Forelimb muscle (tissue), 1 donor: ENCODE results near the gene ZNF516. TPM values are rescaled to one million over a fixed set of nuclear protein-coding genes. Genes with fewer than 3 reads are reported as not detected.

Experiments
- DNase-seq: peaks from one replicate; pipeline ENCODE4 v3.0.0-alpha.2; 2013; ENCODE audit warnings: low read depth
- polyA plus RNA-seq: library from polyadenylated mRNA; unstranded; fragments of 120-200 nt; gene quantifications from one replicate; pipeline ENCODE4 v1.2.1, GENCODE V29; 2013; ENCODE audit not compliant: insufficient read length

The ZNF516 gene
- polyA plus RNA-seq, 1 donor: 39.4 TPM

DNA sequence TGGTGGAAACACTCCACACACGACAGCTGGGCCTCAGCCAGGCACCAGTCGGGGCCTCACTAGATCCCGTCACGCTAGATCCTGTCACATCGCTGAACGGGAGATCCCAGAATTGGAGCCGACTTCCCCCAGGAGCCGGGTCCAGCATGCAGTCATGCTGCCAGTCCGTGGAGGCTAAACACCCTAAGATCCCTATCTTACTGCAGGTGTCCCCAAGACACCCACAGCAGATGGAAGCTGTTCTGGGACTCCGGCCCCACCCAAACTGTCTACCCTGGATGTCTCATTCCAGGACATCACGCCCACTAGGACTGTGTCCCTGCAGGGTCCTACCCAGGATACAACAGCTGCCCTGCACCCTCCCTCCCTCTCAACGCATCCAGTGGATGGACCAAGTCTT is 23.4 kb downstream of the ZNF516 start:
- DNase-seq: no peak

DNA sequence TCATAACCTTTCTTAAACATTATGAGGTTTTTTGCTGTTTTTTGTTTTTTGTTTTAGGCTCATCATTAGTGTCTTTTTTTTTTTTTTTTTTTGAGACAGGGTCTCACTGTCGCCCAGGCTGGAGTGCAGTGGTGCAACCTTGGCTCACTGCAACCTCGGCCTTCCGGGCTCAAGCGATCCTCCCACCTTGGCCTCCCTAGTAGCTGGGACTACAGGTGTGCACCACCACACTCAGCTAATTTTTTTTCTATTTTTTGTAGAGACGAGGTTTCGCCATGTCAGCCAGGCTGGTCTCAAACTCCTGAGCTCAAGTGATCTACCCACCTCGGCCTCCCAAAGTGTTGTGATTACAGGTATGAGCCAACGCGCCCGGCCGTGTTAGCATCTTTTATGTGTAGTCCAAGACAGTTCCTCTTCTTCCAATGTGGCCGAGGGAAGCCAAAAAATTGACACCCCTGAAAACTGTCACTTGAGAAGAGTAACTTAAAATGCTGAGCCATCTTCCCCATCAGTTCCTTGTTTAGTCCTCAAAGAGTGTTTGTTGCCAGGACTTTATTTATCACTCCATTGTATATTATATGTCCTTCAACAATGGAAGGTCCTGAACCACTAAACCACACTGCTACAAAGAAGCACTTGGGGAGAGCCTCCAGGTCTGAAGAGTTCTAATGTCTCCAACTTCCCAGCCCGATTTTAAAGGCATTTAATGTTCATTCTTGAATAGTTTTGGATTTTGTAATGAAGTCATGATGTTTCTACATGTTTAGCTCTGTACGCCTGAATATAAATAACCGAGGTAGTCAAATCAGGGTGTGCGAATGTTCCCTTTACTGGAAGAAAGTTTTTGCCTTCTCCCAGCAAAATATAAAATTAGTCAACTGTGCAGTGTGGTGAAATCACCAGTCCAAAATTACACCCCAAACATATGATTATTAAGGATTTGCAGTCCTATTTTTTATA is 26.4 kb downstream of the ZNF516 start:
- no peak for DNase-seq

DNA sequence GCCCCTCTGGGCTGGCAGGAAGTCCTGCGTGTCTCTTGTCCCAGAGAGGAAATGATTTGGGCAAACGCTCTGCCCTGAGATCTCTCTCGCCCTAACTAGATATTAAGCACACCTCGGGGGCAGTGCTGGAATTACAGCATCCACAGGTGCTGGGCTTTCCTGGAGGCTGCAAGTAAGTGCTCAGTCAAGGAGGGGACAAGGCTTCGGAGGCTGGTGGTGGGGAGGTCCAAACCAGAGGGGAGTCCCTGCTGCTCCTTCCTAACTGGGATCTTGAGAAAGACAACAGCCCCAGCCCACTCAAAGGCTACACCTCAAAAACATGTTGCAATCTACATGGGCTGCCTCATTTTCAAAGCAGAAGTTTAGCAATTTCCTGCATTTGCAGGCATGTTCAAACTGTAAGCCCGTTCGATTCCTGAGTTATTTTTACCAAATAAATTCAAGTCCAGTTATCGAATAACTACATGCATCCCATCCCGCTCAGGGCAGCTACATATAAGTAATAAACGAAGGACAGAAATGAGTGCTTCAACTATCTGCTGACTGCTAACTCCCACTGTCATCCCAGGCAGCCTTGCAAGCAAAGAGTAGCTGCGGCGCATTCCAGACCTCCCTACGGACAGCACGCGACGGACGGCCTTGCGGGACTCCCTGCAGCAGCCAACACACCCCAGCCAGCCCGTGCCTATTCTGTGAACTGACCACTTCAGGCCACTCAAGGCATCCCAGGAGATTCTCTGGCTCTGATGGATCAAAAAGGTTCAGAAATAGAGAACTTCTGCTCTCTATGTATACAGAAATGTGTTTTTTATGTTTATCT is 27.5 kb downstream of the ZNF516 start:
- no peak for DNase-seq

DNA sequence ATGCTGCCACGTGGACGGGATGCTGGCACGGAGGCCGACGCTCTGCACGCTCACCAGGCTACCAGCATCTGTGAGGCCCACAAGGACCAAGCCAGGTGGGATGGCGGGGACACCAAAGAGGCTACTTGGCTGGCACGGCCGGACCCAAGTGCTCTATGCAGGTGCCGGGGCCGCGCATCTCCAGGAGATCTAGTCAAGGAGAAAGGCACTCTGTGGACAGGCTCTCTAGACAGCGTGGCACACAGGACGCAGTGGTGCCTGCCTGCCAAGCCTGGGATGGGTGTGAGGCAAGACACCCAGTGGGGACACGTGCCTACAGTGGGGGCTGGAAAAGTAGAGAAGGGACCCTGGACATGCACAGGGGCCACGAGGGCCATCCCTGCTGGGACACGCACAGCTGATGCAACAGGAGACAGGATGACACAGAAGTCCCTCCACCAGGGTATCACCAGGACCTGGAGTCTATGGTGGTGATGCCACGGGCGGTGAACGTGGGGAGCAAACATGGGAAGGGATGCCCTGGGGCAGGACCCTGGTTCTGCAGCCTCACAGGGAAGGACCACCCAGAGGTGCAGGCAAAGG is 28.5 kb downstream of the ZNF516 start:
- no peak for DNase-seq

DNA sequence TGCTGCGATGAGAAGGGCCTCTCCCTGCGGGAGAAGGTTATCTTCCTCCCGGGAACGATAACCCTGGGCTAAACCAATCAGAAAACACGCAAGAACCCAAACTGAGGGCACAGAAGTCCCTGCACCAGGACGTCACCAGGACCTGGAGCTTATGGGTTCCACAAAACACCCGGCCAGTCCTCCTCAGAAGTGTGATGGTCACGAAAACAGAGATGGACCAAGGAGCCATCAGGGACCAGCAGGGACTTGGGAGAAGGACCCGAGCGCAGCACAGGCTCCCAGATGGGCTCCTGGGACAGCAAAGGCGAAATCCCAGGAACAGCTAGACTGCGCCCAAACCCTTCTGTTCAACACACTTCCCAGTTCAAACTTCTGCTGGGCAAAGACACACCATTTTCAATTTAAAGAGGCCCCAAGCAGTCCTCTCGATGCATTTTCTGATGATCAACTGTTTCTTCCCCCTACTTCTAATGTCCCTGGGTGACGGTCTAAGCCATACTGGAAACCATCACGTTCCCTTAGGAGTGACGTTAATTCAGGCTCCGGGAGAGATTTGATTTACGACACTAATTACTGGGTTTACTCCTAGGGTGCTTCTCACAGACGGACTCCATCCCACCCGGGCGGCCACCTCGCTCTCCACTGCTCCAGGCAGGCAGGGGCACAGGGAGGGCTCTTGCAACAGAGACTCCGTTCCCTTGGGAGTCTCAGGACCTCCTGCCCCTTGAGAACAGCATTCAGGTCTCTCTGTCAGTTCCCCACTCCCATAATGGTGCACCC is 29.2 kb downstream of the ZNF516 start:
- DNase-seq: no peak

DNA sequence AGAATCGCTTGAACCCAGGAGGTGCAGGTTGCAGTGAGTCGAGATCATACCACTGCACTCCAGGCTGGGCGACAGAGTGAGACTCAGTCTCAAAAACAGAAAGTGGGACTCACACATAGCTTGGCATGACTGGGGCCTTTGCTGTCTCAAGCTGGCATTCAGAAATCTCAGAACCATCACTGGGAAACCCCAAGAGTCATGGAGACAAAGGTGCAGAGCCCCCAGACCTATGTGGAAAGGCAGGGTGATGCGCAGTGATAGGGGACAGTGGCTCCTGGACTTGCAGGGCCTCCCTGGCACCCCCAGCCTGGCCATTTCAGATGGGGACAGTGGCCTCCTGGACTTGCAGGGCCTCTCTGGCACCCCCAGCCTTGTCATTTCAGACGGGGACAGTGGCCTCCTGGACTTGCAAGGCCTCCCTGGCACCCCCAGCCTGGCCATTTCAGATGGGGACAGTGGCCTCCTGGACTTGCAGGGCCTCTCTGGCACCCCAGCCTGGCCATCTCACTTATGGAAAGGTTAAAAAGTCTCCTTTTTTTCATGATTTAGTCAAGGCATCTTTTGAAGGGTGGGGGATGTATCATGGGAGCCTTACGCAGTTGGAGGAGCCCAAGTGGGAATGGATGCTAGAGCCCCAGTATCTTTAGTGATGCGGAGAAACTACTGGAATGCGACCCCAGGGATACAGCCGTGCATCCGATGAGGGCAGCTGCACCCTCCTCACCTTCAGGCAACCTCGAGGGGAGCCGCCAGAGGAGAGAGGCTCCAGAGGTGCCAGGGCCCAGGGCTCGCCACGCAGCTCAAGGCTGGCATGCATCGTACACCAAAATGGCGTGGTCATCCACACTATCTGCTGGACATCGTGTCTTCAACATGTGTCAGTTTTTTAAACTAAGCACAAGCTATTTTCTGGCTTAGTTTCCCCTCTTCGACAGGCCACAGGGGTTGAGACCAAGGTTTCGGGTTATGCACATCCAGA is 30.5 kb downstream of the ZNF516 start:
- no peak for DNase-seq

DNA sequence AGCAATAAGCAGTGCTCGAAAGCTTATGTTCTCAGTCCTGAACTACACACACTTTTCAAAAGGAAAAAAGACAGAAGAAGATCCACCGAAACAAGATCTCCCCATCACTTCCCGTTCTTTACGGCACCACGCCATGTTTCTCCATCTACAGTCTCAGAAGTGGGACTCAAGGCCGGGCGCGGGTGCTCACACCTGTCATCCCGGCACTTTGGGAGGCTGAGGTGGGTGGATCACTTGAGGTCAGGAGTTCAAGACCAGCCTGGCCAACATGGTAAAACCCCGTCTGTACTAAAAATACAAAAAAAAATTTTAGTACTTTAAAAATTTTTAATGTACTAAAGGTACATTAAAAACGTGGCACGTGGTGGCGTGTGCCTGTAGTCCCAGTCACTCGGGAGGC is 31.2 kb downstream of the ZNF516 start:
- no peak for DNase-seq

DNA sequence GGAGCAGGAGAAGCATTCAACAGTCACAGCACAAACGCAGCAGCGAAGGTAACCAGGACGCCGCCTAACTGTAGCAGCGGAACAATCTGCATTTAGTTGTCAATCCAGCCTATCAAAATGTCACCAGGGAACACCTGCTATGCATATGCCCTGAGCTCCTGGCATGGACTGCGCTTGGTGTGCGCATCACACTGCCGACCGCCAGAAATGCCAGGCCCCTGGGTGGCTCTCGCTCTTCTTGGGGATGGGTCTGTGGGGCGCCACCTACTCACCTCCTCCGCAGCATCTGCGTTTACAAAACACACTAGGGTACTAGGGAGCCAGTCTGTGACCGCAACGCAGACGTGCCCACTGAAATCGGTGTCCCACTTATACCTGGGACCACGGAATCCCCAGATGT is 31.7 kb downstream of the ZNF516 start:
- no peak for DNase-seq

DNA sequence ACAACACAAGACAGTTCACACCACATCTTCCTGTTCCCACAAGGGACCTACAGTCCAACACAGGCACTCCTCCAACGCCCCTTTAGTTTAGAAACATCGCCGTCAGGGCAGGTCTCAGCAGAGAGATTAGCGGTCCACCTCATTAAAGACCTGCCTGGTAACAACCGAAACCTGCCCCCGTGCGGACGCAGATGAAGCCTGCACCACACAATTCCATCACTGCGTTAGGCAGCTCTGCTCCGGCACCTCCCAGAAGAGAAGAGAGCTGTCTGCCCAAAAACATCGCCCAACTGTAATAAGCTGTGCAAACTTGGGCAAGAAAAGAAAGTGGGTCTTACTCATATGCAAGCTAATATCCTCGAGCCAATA is 32.7 kb downstream of the ZNF516 start:
- no peak for DNase-seq

DNA sequence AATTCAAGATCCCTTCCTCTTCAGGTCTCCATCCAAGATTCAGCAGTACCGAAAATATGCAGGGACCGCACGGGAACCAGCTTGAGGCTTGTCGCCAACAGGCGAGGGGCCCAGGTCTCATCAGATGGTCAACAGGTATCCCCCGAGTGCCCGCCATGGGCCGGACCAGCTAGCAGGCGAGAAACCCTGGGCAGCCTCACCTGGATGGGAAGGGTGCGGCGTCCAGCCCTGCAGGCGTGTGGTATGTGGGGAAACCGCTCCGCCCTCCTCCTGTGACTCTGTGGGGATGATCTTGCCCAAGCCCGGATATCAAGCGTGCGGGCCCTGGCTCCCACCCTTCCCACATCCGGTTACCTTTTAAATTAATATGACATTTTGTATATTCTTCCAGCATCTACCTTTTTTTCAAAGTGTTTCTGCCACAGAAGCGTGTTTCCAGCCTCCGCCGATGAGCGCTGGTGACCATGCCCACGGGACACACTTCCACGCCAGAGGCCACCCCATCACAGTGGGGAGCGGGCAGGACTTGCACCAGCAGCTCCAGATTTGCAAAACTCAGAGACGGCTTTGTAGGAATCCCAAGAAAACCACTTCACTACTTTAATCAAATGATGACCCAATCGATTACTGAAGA is 33.2 kb downstream of the ZNF516 start:
- DNase-seq: no peak

DNA sequence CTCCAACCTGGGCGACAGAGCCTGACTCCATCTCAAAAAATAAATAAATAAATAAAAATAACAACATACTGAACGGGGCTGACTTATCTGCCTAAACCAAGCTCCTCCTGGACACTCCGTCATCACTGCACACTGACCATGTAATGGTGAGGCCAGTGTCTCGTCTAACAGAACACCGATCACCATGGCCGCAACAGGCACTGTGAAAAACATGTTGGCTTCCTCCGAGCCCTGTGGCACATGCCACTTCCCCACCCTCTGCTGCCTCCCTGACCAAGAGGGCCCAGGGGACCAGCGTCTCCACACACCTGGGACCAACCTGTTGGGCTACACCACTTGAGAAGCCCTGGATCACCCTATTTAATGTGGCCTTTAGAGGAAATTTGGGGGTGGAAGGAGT is 33.9 kb downstream of the ZNF516 start:
- no peak for DNase-seq

DNA sequence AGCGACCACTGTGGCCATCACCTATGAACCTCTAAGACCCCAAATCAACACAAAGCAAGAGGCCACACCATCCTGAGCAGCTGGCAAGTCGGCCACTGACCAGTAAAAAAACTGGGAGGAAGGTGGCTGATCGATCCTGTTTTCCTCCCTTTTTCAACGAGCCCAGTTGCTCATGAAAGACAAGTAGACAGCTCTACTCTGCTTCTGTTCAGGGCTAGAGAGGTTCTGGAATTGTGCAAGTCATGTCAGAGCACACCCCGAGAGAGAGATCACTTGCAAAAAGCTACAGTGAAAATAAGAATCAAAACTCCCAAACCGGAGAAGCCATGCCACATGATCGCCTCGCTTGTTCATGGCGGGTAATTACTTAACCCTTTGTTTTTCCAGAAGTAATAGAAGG is 34.6 kb downstream of the ZNF516 start:
- no peak for DNase-seq

DNA sequence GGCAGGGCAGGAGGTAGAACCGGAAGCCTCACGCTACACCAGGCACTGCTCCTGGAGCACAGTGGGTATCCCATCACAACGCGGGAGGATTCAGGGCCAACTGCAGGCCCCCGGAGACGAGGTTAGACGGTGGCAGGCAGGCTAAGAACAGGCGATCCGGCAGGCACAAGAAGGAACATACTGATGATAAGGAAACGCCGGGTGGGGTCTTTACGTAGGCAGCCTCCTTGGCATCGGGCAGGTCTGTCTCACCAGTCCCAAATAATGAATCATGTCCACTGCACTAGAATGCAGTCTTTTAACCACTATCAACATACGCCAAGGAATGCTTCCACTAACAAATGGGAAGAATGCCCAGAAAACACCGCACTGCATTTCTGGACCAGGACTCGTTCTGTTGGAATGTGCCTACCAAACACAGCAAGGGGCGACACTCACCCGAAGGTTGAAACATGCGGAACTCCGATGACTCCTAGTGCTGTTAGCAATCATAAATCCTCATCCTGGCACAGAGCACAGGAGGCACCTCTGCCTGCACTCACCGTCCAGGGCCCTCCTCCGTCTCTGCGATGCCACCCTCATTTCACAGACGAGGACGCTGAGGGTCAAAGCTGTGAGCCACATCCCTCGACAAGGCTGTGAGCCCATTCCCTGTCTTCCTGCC is 35.2 kb downstream of the ZNF516 start:
- no peak for DNase-seq

DNA sequence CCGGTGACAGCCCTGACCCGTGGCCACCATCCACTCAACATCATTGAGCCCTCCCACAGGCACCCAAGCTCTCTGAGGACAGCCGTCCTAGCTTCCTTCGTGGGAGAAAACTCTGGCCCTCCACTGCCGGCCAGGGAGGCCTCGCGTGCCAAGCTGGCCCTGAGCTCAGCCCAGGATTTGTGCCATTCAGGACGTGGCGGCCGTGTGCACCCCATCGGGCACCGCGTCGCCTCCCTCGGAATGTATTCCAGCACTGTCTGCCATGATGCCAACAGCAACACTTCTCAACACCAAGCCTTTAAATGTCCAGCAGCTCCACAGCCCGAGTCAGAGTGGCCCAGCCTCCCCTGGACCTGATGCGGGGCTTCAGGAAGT is 35.7 kb downstream of the ZNF516 start:
- DNase-seq: no peak

DNA sequence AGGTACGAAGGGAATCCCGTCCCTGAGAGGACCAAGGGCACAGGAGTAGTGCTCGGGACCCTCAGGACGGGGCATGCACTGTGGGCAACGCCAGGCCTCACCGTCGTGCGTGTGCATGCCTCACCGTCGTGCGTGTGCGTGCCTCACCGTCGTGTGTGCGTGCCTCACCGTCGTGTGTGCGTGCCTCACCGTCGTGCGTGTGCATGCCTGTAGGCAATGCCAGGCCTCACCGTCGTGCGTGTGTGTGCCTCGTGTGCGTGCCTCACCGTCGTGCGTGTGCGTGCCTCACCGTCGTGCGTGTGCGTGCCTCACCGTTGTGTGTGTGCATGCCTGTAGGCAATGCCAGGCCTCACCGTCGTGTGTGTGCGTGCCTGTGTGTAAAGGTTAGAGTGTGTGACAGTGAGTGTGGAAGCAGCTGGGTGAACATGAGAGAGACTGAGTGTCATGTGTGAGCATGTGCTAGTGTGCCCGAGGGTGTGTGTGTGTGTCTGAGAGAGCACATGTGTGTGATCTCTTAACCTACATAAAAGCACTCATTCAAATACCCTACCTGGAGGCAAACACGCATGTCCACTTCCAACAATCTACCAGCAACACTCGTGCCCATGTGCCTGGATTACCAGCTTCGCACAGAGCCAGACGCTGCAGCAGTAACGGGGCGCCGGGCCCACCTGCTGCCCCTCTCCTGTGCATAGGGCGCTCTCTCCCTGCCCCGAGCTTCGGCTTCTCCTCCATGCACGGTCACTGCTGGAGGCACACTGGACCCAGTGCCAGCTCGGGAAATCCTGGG is 36.3 kb downstream of the ZNF516 start:
- DNase-seq: no peak

DNA sequence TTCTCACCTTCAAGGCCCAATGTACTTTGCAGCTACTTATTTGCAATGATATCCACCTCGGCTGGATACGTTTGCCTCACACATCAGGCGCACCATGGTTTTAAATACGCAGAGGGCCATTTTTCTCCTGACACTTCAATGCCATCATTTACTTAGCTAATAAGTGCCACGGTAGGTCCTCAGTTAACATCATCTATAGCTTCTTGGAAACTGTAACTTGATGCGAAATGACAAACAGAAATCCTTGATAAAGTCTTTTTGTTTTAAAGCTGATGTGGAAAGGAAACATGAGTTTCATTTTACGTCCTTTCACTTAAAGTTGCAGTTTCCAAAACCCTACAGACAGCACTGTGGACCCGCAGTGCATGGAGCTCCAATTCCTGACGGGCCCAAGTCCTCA is 37.1 kb downstream of the ZNF516 start:
- no peak for DNase-seq

DNA sequence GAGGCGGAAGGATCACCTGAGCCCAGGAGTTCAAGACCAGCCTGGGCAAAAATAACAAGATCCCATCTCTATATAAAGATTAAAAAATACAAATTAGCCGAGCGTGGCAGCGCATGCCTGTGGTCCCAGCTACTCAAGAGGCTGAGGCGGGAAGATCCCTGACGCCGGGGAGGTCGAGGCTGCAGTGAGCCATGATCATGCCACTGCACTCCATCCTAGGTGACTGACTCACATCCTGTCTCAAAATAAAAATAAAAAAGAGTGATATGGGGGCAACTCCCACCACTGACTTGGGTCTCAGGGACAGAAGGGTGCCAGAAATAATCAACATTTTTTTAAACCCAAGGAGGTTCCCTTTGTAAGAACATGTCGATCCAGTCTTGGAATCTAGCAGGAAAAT is 37.6 kb downstream of the ZNF516 start:
- no peak for DNase-seq

DNA sequence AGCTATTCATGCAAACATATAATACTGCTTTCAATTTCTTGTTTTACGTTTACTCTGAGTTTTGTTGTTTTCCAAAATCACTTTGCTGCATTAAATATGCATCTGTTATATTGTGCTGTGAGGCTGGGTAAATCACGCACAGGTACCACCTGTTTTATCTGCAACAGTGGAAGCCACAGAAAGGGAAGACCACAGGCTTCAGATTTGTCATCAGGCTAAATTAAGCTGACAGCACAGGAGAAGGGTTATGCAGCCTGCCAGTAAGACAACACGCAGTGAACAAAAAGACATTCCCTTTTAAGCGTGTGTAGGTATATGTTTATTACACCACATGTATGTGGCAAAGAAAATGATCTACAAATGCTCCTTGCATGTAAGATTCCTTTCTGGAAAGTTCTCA is 38.2 kb downstream of the ZNF516 start:
- no peak for DNase-seq
